ENCODE measurements around the gene PPP2R5A. TPM values are rescaled to one million over a fixed set of nuclear protein-coding genes. Genes with fewer than 3 reads are reported as not detected.

The PPP2R5A gene
- polyA plus RNA-seq, 1 of the 3 experiments (the other 2 are of a cell fraction) = 5.4 TPM

GRCh38 chr1:212293579-212293978 lies 8.4 kb downstream of the PPP2R5A start:
- no peaks in the 10 kb centered on the region for H3K27me3 ChIP-seq (ENCODE audit: insufficient read depth)
- no peak overlapping the region for H2AFZ ChIP-seq (ENCODE audit: low read depth)
- peaks cover 0 to 24% of the 10 kb centered on the region in 2 experiments; a peak in 3 of 4 replicates for H3K4me1 ChIP-seq (ENCODE audit: control insufficient read depth in 1 of 2, insufficient read depth in 2 of 2, low read depth in 1 of 2, low read length in 1 of 2)
- peaks cover 17% of the 10 kb centered on the region for H3F3A ChIP-seq (replicated peaks; ENCODE audit: insufficient read depth)
- no peak overlapping the region for H3K4me2 ChIP-seq
- 100% methylated on average over 1 of the region's 1 CpG for WGBS (ENCODE audit: low lambda C conversion rate)
- H3K79me2 ChIP-seq (ENCODE audit: insufficient read depth) = peaks cover 41% of the 10 kb centered on the region
- POLR2A ChIA-PET = no interaction called here
- no peak overlapping the region for H3K27ac ChIP-seq (ENCODE audit: low read depth in 2 of 2, low read length in 1 of 2)
- no peak for DNase-seq
- no peaks in the 10 kb centered on the region for H3K36me3 ChIP-seq (replicated peaks in 1 of 2; ENCODE audit: control insufficient read depth in 1 of 2, insufficient read depth in 2 of 2, low read length in 1 of 2)
- H4K20me1 ChIP-seq (ENCODE audit: insufficient read depth) = 0 out of 2 replicates have a peak, but pooled peaks cover 13% of the 10 kb centered on the region
- CTCF ChIA-PET = interaction anchor here (0.7 to 7.9 kb wide), 8 partner anchors 9 to 613 kb away, joined by 3 to 103 read pairs (median 4); no protein-coding TSS in a partner anchor
- H3K9ac ChIP-seq = no peak overlapping the region
- no peaks in the 10 kb centered on the region for H3K9me3 ChIP-seq
- no peaks in the 10 kb centered on the region for H3K9me2 ChIP-seq
- no peak overlapping the region for H3K4me3 ChIP-seq (ENCODE audit: low read depth in 2 of 2, low read length in 1 of 2)
- TF ChIP-seq, protein P1, sequence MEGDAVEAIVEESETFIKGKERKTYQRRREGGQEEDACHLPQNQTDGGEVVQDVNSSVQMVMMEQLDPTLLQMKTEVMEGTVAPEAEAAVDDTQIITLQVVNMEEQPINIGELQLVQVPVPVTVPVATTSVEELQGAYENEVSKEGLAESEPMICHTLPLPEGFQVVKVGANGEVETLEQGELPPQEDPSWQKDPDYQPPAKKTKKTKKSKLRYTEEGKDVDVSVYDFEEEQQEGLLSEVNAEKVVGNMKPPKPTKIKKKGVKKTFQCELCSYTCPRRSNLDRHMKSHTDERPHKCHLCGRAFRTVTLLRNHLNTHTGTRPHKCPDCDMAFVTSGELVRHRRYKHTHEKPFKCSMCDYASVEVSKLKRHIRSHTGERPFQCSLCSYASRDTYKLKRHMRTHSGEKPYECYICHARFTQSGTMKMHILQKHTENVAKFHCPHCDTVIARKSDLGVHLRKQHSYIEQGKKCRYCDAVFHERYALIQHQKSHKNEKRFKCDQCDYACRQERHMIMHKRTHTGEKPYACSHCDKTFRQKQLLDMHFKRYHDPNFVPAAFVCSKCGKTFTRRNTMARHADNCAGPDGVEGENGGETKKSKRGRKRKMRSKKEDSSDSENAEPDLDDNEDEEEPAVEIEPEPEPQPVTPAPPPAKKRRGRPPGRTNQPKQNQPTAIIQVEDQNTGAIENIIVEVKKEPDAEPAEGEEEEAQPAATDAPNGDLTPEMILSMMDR (IDR thresholded peaks at IDR 0.05) = peak; percentile 47
- TF ChIP-seq RAD21 (IDR thresholded peaks at IDR 0.05; ENCODE audit: low read length) = peak; percentile 45; the same call in 1 of the 2 replicates
- TF ChIP-seq, protein P2, sequence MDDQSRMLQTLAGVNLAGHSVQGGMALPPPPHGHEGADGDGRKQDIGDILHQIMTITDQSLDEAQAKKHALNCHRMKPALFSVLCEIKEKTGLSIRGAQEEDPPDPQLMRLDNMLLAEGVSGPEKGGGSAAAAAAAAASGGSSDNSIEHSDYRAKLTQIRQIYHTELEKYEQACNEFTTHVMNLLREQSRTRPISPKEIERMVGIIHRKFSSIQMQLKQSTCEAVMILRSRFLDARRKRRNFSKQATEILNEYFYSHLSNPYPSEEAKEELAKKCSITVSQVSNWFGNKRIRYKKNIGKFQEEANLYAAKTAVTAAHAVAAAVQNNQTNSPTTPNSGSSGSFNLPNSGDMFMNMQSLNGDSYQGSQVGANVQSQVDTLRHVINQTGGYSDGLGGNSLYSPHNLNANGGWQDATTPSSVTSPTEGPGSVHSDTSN (IDR thresholded peaks at IDR 0.05) = no peak

DNA sequence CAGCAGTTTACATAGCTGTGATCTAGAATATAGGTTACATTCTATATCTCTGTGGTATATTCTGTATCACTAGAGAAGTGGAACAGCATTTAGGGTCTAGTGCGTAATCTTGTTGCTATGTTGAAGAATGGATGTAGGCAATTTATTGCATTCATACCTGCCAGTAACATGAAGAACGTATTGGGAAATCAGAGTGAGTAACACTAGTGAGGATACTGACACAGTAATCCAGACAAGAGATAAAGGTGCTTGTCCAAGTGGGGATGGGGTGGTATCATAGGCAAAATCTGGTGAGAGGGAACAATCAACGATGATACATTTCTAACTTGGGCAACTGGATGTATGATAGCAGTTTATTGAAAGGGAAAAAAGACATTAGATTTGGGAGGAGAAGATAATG lies 9.8 kb downstream of the PPP2R5A start:
- H3K36me3 ChIP-seq (replicated peaks in 1 of 2; ENCODE audit: control insufficient read depth in 1 of 2, insufficient read depth in 2 of 2, low read length in 1 of 2) = no peaks in the 10 kb centered on the region
- H3K79me2 ChIP-seq (ENCODE audit: insufficient read depth) = peaks cover 39% of the 10 kb centered on the region
- ChIA-PET POLR2A (no interaction called here), CTCF (interaction anchor here (1.2 to 7.9 kb wide), 3 partner anchors 73 to 224 kb away, joined by 3 to 103 read pairs (median 8); no protein-coding TSS in a partner anchor)
- H3K27ac ChIP-seq (ENCODE audit: low read depth in 2 of 2, low read length in 1 of 2) = no peak overlapping the region
- H4K20me1 ChIP-seq (ENCODE audit: insufficient read depth) = 0 out of 2 replicates have a peak, but pooled peaks cover 13% of the 10 kb centered on the region
- no peak for DNase-seq
- H3K4me3 ChIP-seq (ENCODE audit: low read depth in 2 of 2, low read length in 1 of 2) = no peak overlapping the region
- H2AFZ ChIP-seq (ENCODE audit: low read depth) = no peak overlapping the region
- peaks cover 9% of the 10 kb centered on the region for H3F3A ChIP-seq (replicated peaks; ENCODE audit: insufficient read depth)
- no peak overlapping the region for H3K4me2 ChIP-seq
- no peaks in the 10 kb centered on the region for H3K9me3 ChIP-seq
- no peaks in the 10 kb centered on the region for H3K9me2 ChIP-seq
- no peaks in the 10 kb centered on the region for H3K27me3 ChIP-seq (ENCODE audit: insufficient read depth)
- H3K9ac ChIP-seq = no peak overlapping the region
- peaks cover 0 to 14% of the 10 kb centered on the region in 2 experiments; a peak in 3 of 4 replicates for H3K4me1 ChIP-seq (ENCODE audit: control insufficient read depth in 1 of 2, insufficient read depth in 2 of 2, low read depth in 1 of 2, low read length in 1 of 2)
- 92% methylated on average over 3 of the region's 3 CpGs for WGBS (ENCODE audit: low lambda C conversion rate)
- TF ChIP-seq MEF2A (IDR thresholded peaks at IDR 0.05; ENCODE audit: borderline replicate concordance, low read depth) (no peak), FOXM1 (IDR thresholded peaks at IDR 0.05; ENCODE audit: low read depth) (no peak), TAF1 (IDR thresholded peaks at IDR 0.05; ENCODE audit: borderline replicate concordance, low read depth, low read length) (no peak), YY1 (IDR thresholded peaks at IDR 0.05; ENCODE audit: low read depth) (no peak), RFX5 (IDR thresholded peaks at IDR 0.05; ENCODE audit: low read length) (no peak), EZH2phosphoT487 (IDR thresholded peaks at IDR 0.05; ENCODE audit: borderline replicate concordance, low read depth) (no peak), TCF12 (IDR thresholded peaks at IDR 0.05) (no peak), FOXJ3 (CRISPR knock-in tag; IDR thresholded peaks at IDR 0.05) (no peak), TEAD4 (IDR thresholded peaks at IDR 0.05; ENCODE audit: borderline replicate concordance, insufficient read depth) (no peak), EP300 (IDR thresholded peaks at IDR 0.05; ENCODE audit: borderline replicate concordance in 1 of 2, low read depth in 1 of 2, low read length in 1 of 2) (no peak), ELF1 (IDR thresholded peaks at IDR 0.05) (no peak), RAD21 (IDR thresholded peaks at IDR 0.05; ENCODE audit: low read length) (no peak), NFIC (IDR thresholded peaks at IDR 0.05; ENCODE audit: borderline replicate concordance) (no peak)
- TF ChIP-seq, protein P3, sequence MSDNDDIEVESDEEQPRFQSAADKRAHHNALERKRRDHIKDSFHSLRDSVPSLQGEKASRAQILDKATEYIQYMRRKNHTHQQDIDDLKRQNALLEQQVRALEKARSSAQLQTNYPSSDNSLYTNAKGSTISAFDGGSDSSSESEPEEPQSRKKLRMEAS (IDR thresholded peaks at IDR 0.05; ENCODE audit: low read depth) = no peak
- TF ChIP-seq, protein P4, sequence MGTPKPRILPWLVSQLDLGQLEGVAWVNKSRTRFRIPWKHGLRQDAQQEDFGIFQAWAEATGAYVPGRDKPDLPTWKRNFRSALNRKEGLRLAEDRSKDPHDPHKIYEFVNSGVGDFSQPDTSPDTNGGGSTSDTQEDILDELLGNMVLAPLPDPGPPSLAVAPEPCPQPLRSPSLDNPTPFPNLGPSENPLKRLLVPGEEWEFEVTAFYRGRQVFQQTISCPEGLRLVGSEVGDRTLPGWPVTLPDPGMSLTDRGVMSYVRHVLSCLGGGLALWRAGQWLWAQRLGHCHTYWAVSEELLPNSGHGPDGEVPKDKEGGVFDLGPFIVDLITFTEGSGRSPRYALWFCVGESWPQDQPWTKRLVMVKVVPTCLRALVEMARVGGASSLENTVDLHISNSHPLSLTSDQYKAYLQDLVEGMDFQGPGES (IDR thresholded peaks at IDR 0.05; ENCODE audit: low read depth, low read length) = no peak
- TF ChIP-seq, protein P5, sequence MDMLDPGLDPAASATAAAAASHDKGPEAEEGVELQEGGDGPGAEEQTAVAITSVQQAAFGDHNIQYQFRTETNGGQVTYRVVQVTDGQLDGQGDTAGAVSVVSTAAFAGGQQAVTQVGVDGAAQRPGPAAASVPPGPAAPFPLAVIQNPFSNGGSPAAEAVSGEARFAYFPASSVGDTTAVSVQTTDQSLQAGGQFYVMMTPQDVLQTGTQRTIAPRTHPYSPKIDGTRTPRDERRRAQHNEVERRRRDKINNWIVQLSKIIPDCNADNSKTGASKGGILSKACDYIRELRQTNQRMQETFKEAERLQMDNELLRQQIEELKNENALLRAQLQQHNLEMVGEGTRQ (IDR thresholded peaks at IDR 0.05; ENCODE audit: borderline replicate concordance, low read depth, low read length) = no peak
- TF ChIP-seq, protein P6, sequence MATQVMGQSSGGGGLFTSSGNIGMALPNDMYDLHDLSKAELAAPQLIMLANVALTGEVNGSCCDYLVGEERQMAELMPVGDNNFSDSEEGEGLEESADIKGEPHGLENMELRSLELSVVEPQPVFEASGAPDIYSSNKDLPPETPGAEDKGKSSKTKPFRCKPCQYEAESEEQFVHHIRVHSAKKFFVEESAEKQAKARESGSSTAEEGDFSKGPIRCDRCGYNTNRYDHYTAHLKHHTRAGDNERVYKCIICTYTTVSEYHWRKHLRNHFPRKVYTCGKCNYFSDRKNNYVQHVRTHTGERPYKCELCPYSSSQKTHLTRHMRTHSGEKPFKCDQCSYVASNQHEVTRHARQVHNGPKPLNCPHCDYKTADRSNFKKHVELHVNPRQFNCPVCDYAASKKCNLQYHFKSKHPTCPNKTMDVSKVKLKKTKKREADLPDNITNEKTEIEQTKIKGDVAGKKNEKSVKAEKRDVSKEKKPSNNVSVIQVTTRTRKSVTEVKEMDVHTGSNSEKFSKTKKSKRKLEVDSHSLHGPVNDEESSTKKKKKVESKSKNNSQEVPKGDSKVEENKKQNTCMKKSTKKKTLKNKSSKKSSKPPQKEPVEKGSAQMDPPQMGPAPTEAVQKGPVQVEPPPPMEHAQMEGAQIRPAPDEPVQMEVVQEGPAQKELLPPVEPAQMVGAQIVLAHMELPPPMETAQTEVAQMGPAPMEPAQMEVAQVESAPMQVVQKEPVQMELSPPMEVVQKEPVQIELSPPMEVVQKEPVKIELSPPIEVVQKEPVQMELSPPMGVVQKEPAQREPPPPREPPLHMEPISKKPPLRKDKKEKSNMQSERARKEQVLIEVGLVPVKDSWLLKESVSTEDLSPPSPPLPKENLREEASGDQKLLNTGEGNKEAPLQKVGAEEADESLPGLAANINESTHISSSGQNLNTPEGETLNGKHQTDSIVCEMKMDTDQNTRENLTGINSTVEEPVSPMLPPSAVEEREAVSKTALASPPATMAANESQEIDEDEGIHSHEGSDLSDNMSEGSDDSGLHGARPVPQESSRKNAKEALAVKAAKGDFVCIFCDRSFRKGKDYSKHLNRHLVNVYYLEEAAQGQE (IDR thresholded peaks at IDR 0.05; ENCODE audit: low read depth, low read length) = no peak
